ENCODE measurements around the gene TFIP11. TPM values are rescaled to one million over a fixed set of nuclear protein-coding genes. Genes with fewer than 3 reads are reported as not detected.

TFIP11 gene
- total and polyA plus RNA-seq, 5 donors: 15.2 to 28.7 (median 24.1) TPM

- no peak overlapping the region for H3K4me3 ChIP-seq (ENCODE audit: low read length)
- H3K27ac ChIP-seq (ENCODE audit: low read length): no peak overlapping the region
- peaks cover 9% of the 10 kb centered on the region for H3K4me1 ChIP-seq (ENCODE audit: control insufficient read depth, insufficient read depth, low read length)
- no peak for ATAC-seq
- DNase-seq: no peak
- intact Hi-C loops (cut with DNase I): no loop called here
- WGBS: 97% methylated on average over 2 of the region's 2 CpGs
- H3K9me3 ChIP-seq (ENCODE audit: control insufficient read depth, low read length): no peaks in the 10 kb centered on the region
- H3K27me3 ChIP-seq (ENCODE audit: control insufficient read depth, insufficient read depth): no peaks in the 10 kb centered on the region
These were observed 39.3 kb upstream of the TFIP11 start for GRCh38 chr22:26551568-26551967.

GRCh38 chr22:26550498-26551033 is 38.3 kb upstream of the TFIP11 start:
- intact Hi-C loops (cut with DNase I): no loop called here

GRCh38 chr22:26549902-26550497 is 37.7 kb upstream of the TFIP11 start:
- intact Hi-C loops (cut with DNase I): no loop called here
- ATAC-seq: peak; percentile 15 to 25
- DNase-seq: no peak
- 84% methylated on average over 4 of the region's 4 CpGs for WGBS
- Histone ChIP-seq H3K9me3 (ENCODE audit: control insufficient read depth, low read length) (no peaks in the 10 kb centered on the region), H3K4me1 (ENCODE audit: control insufficient read depth, insufficient read depth, low read length) (peaks cover 1% of the 10 kb centered on the region), H3K27ac (ENCODE audit: low read length) (peak overlapping the region; percentile 69), H3K4me3 (ENCODE audit: low read length) (no peak overlapping the region), H3K27me3 (ENCODE audit: control insufficient read depth, insufficient read depth) (no peaks in the 10 kb centered on the region)

More at GRCh38 chr22:26550498-26551033, 38.3 kb upstream of the TFIP11 start:
- DNase-seq (peak; percentile 60 to 84 (median 83)), ATAC-seq (peak; percentile 85 to 87)
- H3K4me1 ChIP-seq (ENCODE audit: control insufficient read depth, insufficient read depth, low read length): peaks cover 7% of the 10 kb centered on the region
- no peaks in the 10 kb centered on the region for H3K27me3 ChIP-seq (ENCODE audit: control insufficient read depth, insufficient read depth)
- peak overlapping the region; percentile 49 for H3K27ac ChIP-seq (ENCODE audit: low read length)
- no peaks in the 10 kb centered on the region for H3K9me3 ChIP-seq (ENCODE audit: control insufficient read depth, low read length)
- no peak overlapping the region for H3K4me3 ChIP-seq (ENCODE audit: low read length)
- WGBS: 39% methylated on average over 8 of the region's 8 CpGs

GRCh38 chr22:26548984-26549383 is 36.7 kb upstream of the TFIP11 start:
- Histone ChIP-seq H3K9me3 (ENCODE audit: control insufficient read depth, low read length) (no peaks in the 10 kb centered on the region), H3K4me1 (ENCODE audit: control insufficient read depth, insufficient read depth, low read length) (peaks cover 4% of the 10 kb centered on the region), H3K27me3 (ENCODE audit: control insufficient read depth, insufficient read depth) (no peaks in the 10 kb centered on the region), H3K27ac (ENCODE audit: low read length) (peak overlapping the region; percentile 35), H3K4me3 (ENCODE audit: low read length) (no peak overlapping the region)
- intact Hi-C loops (cut with DNase I): no loop called here
- ATAC-seq (no peak), DNase-seq (no peak)
- WGBS: 70% methylated on average over 6 of the region's 6 CpGs

GRCh38 chr22:26548303-26548702 is 36.0 kb upstream of the TFIP11 start:
- no peaks in the 10 kb centered on the region for H3K27me3 ChIP-seq (ENCODE audit: control insufficient read depth, insufficient read depth)
- DNase-seq (no peak), ATAC-seq (no peak)
- intact Hi-C loops (cut with DNase I): no loop called here
- WGBS: 93% methylated on average over 3 of the region's 3 CpGs
- H3K4me3 ChIP-seq (ENCODE audit: low read length): no peak overlapping the region
- H3K4me1 ChIP-seq (ENCODE audit: control insufficient read depth, insufficient read depth, low read length): peaks cover 4% of the 10 kb centered on the region
- no peak overlapping the region for H3K27ac ChIP-seq (ENCODE audit: low read length)
- H3K9me3 ChIP-seq (ENCODE audit: control insufficient read depth, low read length): no peaks in the 10 kb centered on the region

- no peak overlapping the region for H3K4me3 ChIP-seq (ENCODE audit: low read length)
- no peaks in the 10 kb centered on the region for H3K9me3 ChIP-seq (ENCODE audit: control insufficient read depth, low read length)
- DNase-seq: no peak
- no peak overlapping the region for H3K27ac ChIP-seq (ENCODE audit: low read length)
- intact Hi-C loops (cut with DNase I): no loop called here
- H3K27me3 ChIP-seq (ENCODE audit: control insufficient read depth, insufficient read depth): no peaks in the 10 kb centered on the region
- ATAC-seq: no peak
- H3K4me1 ChIP-seq (ENCODE audit: control insufficient read depth, insufficient read depth, low read length): peaks cover 4% of the 10 kb centered on the region
- WGBS: 96% methylated on average over 4 of the region's 4 CpGs
These were observed 35.6 kb upstream of the TFIP11 start for GRCh38 chr22:26547837-26548236.

GRCh38 chr22:26547426-26547825 is 35.2 kb upstream of the TFIP11 start:
- ATAC-seq (no peak), DNase-seq (no peak)
- H3K27ac ChIP-seq (ENCODE audit: low read length): peak overlapping the region; percentile 10
- no peak overlapping the region for H3K4me3 ChIP-seq (ENCODE audit: low read length)
- no peaks in the 10 kb centered on the region for H3K9me3 ChIP-seq (ENCODE audit: control insufficient read depth, low read length)
- peaks cover 4% of the 10 kb centered on the region for H3K4me1 ChIP-seq (ENCODE audit: control insufficient read depth, insufficient read depth, low read length)
- intact Hi-C loops (cut with DNase I): no loop called here
- 87% methylated on average over 7 of the region's 7 CpGs for WGBS
- no peaks in the 10 kb centered on the region for H3K27me3 ChIP-seq (ENCODE audit: control insufficient read depth, insufficient read depth)

- WGBS: 70% methylated on average over 5 of the region's 5 CpGs
- no peaks in the 10 kb centered on the region for H3K27me3 ChIP-seq (ENCODE audit: control insufficient read depth, insufficient read depth)
- H3K4me3 ChIP-seq (ENCODE audit: low read length): no peak overlapping the region
- H3K4me1 ChIP-seq (ENCODE audit: control insufficient read depth, insufficient read depth, low read length): peaks cover 4% of the 10 kb centered on the region
- H3K9me3 ChIP-seq (ENCODE audit: control insufficient read depth, low read length): no peaks in the 10 kb centered on the region
- peak in 1 of 2 donors; percentile 69 for ATAC-seq
- DNase-seq: peak in 2 of 3 donors; percentile 77 to 79
- intact Hi-C loops (cut with DNase I): no loop called here
- peak overlapping the region; percentile 11 for H3K27ac ChIP-seq (ENCODE audit: low read length)
These were observed 34.0 kb upstream of the TFIP11 start for GRCh38 chr22:26546282-26546681.

- 81% methylated on average over 5 of the region's 5 CpGs for WGBS
- H3K27ac ChIP-seq (ENCODE audit: low read length): peak overlapping the region; percentile 11
- intact Hi-C loops (cut with DNase I): no loop called here
- no peak for DNase-seq
- ATAC-seq: no peak
- H3K4me3 ChIP-seq (ENCODE audit: low read length): no peak overlapping the region
- H3K27me3 ChIP-seq (ENCODE audit: control insufficient read depth, insufficient read depth): no peaks in the 10 kb centered on the region
- no peaks in the 10 kb centered on the region for H3K9me3 ChIP-seq (ENCODE audit: control insufficient read depth, low read length)
- peaks cover 4% of the 10 kb centered on the region for H3K4me1 ChIP-seq (ENCODE audit: control insufficient read depth, insufficient read depth, low read length)
These were observed 33.6 kb upstream of the TFIP11 start for GRCh38 chr22:26545827-26546226.

GRCh38 chr22:26545385-26545784 is 33.1 kb upstream of the TFIP11 start:
- Histone ChIP-seq H3K27me3 (ENCODE audit: control insufficient read depth, insufficient read depth) (no peaks in the 10 kb centered on the region), H3K27ac (ENCODE audit: low read length) (no peak overlapping the region), H3K4me3 (ENCODE audit: low read length) (no peak overlapping the region), H3K9me3 (ENCODE audit: control insufficient read depth, low read length) (no peaks in the 10 kb centered on the region), H3K4me1 (ENCODE audit: control insufficient read depth, insufficient read depth, low read length) (peaks cover 4% of the 10 kb centered on the region)
- no peak for DNase-seq
- intact Hi-C loops (cut with DNase I): no loop called here
- ATAC-seq: no peak
- WGBS: 52% methylated on average over 2 of the region's 2 CpGs

- H3K27ac ChIP-seq (ENCODE audit: low read length): no peak overlapping the region
These were observed 32.2 kb upstream of the TFIP11 start for GRCh38 chr22:26544489-26544888.

More at GRCh38 chr22:26544489-26544888, 32.2 kb upstream of the TFIP11 start:
- H3K4me1 ChIP-seq (ENCODE audit: control insufficient read depth, insufficient read depth, low read length): peaks cover 4% of the 10 kb centered on the region
- WGBS: 94% methylated on average over 1 of the region's 1 CpG
- intact Hi-C loops (cut with DNase I): no loop called here
- no peak overlapping the region for H3K4me3 ChIP-seq (ENCODE audit: low read length)
- H3K9me3 ChIP-seq (ENCODE audit: control insufficient read depth, low read length): no peaks in the 10 kb centered on the region
- ATAC-seq (peak; percentile 14 to 30), DNase-seq (no peak)
- H3K27me3 ChIP-seq (ENCODE audit: control insufficient read depth, insufficient read depth): no peaks in the 10 kb centered on the region
